K562 treated with DMSO at 1 percent for 48 hours (cell line): ENCODE measurements around the gene HMSD. TPM values are rescaled to one million over a fixed set of nuclear protein-coding genes. Genes with fewer than 3 reads are reported as not detected.

ENCODE experiments used
- total RNA-seq: library from RNA; unstranded; fragments of 300-600 nt; gene quantifications from 2 replicates; pipeline ENCODE4 v1.2.3, GENCODE V29; 2022; ENCODE audit warnings: low replicate concordance; ENCODE audit errors: extremely low read depth

The HMSD gene
- not detected in 2 replicates for total RNA-seq

GRCh38 chr18:63949068-63949737 lies at the start of gene HMSD:
Gene HMSD (plus strand): TSS chr18:63949301. CDS start chr18:63953456, 4,155 bp downstream.

GRCh38 chr18:63907664-63908063 lies 41.4 kb upstream of the HMSD start, which contains the start of gene SERPINB10:
Gene SERPINB10 (plus strand): TSS chr18:63907958. CDS start chr18:63915511, 7,553 bp downstream.

GRCh38 chr18:63969942-63970808 lies 21.1 kb downstream of the HMSD start, which contains the start of gene SERPINB8:
Gene SERPINB8 (plus strand): TSS chr18:63970081. CDS start chr18:63978309, 8,228 bp downstream.

Other genes starting within 250 kb of the HMSD start
- gene SERPINB11, start 246.3 kb upstream of the HMSD start, total RNA-seq, result not detected in 2 replicates
- gene SERPINB7, start 173.9 kb upstream of the HMSD start, total RNA-seq, result not detected in 2 replicates
- not detected in 2 replicates for gene SERPINB2, start 61.6 kb upstream of the HMSD start, total RNA-seq
- not detected in 2 replicates for gene SERPINB10, start 41.3 kb upstream of the HMSD start, total RNA-seq
- not detected in 2 replicates for gene SERPINB8, start 20.8 kb downstream of the HMSD start, total RNA-seq
- not detected in 2 replicates for gene LINC00305, start 199.8 kb downstream of the HMSD start, total RNA-seq